Activated CD4-positive, alpha-beta T cell treated with anti-CD3 and anti-CD28 coated beads, Interleukin-2, amount 10 ng/mL, durations not matched to agents 7 days and 5 days (primary cell): Measurements from ENCODE around the gene LARP4. TPM values are rescaled to one million over a fixed set of nuclear protein-coding genes. Genes with fewer than 3 reads are reported as not detected.
"Not testable (repeated sequence)": the region's sequence is repeated elsewhere in the genome, so short reads cannot be mapped to it uniquely, and the experiment has no call there.

Experiments used
- CTCF ChIA-PET: fragments of 350-600 bp; sonication (Branson Sonifier 250); formaldehyde crosslinking; loops from one replicate; lab custom pipeline; 2021; ENCODE audit warnings: antibody characterized with exemption; lab: Charles Lee
- POLR2A ChIA-PET: fragments of 350-600 bp; sonication (Branson Sonifier 250); formaldehyde crosslinking; loops from one replicate; lab custom pipeline; 2021; ENCODE audit warnings: antibody characterized with exemption; lab: Charles Lee
- DNase-seq: peaks from one replicate; pipeline ENCODE4 v3.0.0-alpha.2; 2020
- H3K27ac Mint-ChIP-seq: one replicate; pipeline ENCODE4 v1.8.0; 2021; ENCODE audit warnings: mild to moderate bottlenecking, moderate library complexity, mixed read lengths
- H3K27me3 Mint-ChIP-seq: one replicate; pipeline ENCODE4 v1.8.0; 2021; ENCODE audit warnings: mixed read lengths
- H3K36me3 Mint-ChIP-seq: one replicate; pipeline ENCODE4 v1.8.0; 2021; ENCODE audit warnings: low read depth, mixed read lengths
- H3K4me1 Mint-ChIP-seq: one replicate; pipeline ENCODE4 v1.8.0; 2021; ENCODE audit warnings: mixed read lengths
- H3K4me3 Mint-ChIP-seq: one replicate; pipeline ENCODE4 v1.8.0; 2021; ENCODE audit warnings: mild to moderate bottlenecking, moderate library complexity, mixed read lengths
- H3K9me3 Mint-ChIP-seq: one replicate; pipeline ENCODE4 v1.8.0; 2021; ENCODE audit warnings: mixed read lengths
- total RNA-seq, 2 experiments: library from RNA; stranded (reverse); gene quantifications; one replicate each; pipeline ENCODE4 v1.2.3, GENCODE V29; 2021

The LARP4 gene
- total RNA-seq, 2 experiments from 2014 or later = 46.0 to 52.0 TPM

GRCh38 chr12:50404307-50404706, 3.6 kb downstream of the LARP4 start:
- H3K4me3 Mint-ChIP-seq = no peak overlapping the region
- no peak overlapping the region for H3K27ac Mint-ChIP-seq
- no peak for DNase-seq
- ChIA-PET CTCF (interaction anchor here (0.7 kb wide), 1 partner anchor 48 kb away, joined by 3 read pairs; no protein-coding TSS in a partner anchor), POLR2A (no interaction called here)
- no peaks in the 10 kb centered on the region for H3K27me3 Mint-ChIP-seq
- peaks cover 27% of the 10 kb centered on the region for H3K4me1 Mint-ChIP-seq
- no peaks in the 10 kb centered on the region for H3K9me3 Mint-ChIP-seq
- peaks cover 6% of the 10 kb centered on the region for H3K36me3 Mint-ChIP-seq

GRCh38 chr12:50411051-50411660, 10.5 kb downstream of the LARP4 start:
- Mint-ChIP-seq H3K4me1 (peaks cover 16% of the 10 kb centered on the region), H3K27me3 (no peaks in the 10 kb centered on the region), H3K4me3 (no peak overlapping the region), H3K36me3 (peaks cover 17% of the 10 kb centered on the region), H3K9me3 (no peaks in the 10 kb centered on the region), H3K27ac (no peak overlapping the region)
- ChIA-PET POLR2A (interaction anchor here (0.6 kb wide), 1 partner anchor 61 kb away, joined by 4 read pairs; no protein-coding TSS in a partner anchor), CTCF (interaction anchor here (0.6 kb wide), 1 partner anchor 306 kb away, joined by 3 read pairs; no protein-coding TSS in a partner anchor)
- DNase-seq = no peak

- no peaks in the 10 kb centered on the region for H3K9me3 Mint-ChIP-seq
- no peak for DNase-seq
- H3K27me3 Mint-ChIP-seq = no peaks in the 10 kb centered on the region
- POLR2A ChIA-PET = no interaction called here
- peaks cover 23% of the 10 kb centered on the region for H3K36me3 Mint-ChIP-seq
- H3K4me1 Mint-ChIP-seq = peaks cover 27% of the 10 kb centered on the region
- CTCF ChIA-PET = interaction anchor here (0.6 to 1.3 kb wide), 3 partner anchors 11 to 213 kb away, joined by 4 to 5 read pairs (median 4); partner anchors contain the start of gene FAM186A
- H3K4me3 Mint-ChIP-seq = no peak overlapping the region
- peak overlapping the region; percentile 1 for H3K27ac Mint-ChIP-seq
These were observed 15.3 kb downstream of the LARP4 start for GRCh38 chr12:50415899-50416479.

DNA sequence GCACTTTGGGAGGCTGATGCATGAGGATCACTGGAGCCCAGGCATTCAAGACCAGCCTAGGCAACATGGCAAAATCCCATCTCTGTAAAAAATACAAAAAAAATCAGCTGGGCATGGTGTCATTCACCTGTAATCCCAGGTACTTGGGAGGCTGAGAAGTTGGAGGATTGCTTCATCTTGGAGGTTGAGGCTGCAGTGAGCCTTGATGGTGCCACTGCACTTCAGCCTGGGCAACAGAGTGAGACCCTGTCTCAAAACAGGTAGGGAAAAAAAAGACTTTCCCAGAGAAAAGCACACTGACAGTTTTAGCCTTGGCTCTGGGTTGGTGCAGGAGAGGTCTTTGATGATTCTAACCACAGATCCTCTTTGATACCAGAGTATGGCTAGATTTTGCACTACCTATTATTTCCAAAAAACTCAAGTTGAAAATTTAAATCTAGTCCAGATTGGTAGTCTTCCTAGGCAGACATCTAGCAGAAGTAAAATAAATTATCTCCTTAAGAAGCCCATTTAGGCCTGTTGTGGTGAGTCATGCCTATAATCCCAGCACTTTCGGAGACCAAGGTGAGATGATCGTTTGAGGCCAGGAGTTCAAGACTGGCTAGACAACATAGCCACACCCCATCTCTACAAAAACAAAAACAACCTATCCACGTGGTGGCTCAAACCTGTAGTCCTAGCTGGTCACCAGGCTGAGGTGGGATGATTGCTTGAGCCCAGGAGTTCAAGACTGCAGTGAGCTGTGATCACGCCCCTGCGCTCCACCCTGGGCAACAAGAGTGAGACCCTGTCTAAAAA, 18.6 kb downstream of the LARP4 start:
- peaks cover 21% of the 10 kb centered on the region for H3K4me1 Mint-ChIP-seq
- DNase-seq = no peak
- no peak overlapping the region for H3K4me3 Mint-ChIP-seq
- no peak overlapping the region for H3K27ac Mint-ChIP-seq
- H3K9me3 Mint-ChIP-seq = no peaks in the 10 kb centered on the region
- CTCF ChIA-PET = interaction anchor here (1.0 kb wide), 1 partner anchor 308 kb away, joined by 3 read pairs; no protein-coding TSS in a partner anchor
- no peaks in the 10 kb centered on the region for H3K27me3 Mint-ChIP-seq
- POLR2A ChIA-PET = no interaction called here
- H3K36me3 Mint-ChIP-seq = peaks cover 16% of the 10 kb centered on the region

GRCh38 chr12:50422855-50423254, 22.2 kb downstream of the LARP4 start:
- H3K36me3 Mint-ChIP-seq, H3K9me3 Mint-ChIP-seq, H3K27ac Mint-ChIP-seq, H3K27me3 Mint-ChIP-seq, DNase-seq, POLR2A ChIA-PET, H3K4me3 Mint-ChIP-seq: not testable (repeated sequence)
- H3K4me1 Mint-ChIP-seq = peaks cover 16% of the 10 kb centered on the region
- CTCF ChIA-PET = interaction anchor here (0.6 kb wide), 1 partner anchor 135 kb away, joined by 3 read pairs; no protein-coding TSS in a partner anchor

DNA sequence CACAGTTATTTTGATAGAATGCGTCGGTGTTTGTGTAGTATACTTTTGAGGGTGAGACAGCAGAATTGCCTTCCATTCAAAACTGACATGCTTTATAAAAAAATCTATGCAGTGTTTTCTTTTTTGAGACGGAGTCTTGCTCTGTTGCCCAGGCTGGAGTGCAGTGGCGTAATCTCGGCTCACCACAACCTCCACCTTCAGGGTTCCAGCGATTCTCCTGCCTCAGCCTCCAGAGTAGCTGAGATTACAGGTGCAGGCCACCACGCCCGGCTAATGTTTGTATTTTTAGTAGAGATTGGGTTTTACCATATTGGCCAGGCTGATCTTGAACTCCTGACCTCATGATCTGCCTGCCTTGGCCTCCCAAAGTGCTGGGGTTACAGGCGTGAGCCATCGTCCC, 22.7 kb downstream of the LARP4 start:
- H3K9me3 Mint-ChIP-seq, DNase-seq, H3K27me3 Mint-ChIP-seq, H3K27ac Mint-ChIP-seq, H3K4me3 Mint-ChIP-seq, H3K36me3 Mint-ChIP-seq, POLR2A ChIA-PET: not testable (repeated sequence)
- peaks cover 15% of the 10 kb centered on the region for H3K4me1 Mint-ChIP-seq
- CTCF ChIA-PET = interaction anchor here (0.6 kb wide), 1 partner anchor 135 kb away, joined by 3 read pairs; no protein-coding TSS in a partner anchor

DNA sequence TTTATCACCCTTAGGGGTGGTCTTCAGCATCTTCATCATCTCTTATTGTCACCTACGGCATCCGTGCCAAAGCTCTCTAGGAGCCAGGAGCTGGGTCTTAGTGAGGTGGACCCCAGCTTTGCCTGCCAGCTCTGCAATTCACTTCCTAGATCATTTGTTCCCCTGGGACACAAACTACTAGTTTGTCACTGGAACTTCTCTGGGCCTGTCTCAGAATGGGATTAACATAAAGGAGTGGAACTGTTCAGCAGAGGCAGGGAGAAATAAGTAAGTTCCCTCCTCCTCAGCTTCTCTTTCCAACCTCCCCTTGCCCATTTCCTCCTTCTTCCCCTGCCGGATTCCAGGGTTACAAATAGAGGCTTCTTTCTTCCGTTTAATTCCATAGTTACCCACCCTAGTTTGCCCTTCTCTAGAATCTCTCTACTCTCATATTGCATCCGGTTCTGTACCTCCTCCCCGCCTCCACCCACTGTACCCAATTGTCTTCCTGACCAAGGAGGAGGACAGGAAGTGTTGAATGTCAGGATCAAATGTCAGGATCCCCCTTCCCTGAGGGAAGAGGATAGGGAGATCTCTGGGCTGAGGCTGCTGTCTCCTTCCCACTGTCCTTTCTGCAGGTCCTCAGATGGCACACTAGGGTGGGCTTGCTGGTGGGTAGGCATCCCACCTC, 25.0 kb downstream of the LARP4 start:
- Mint-ChIP-seq H3K36me3 (peaks cover 10% of the 10 kb centered on the region), H3K27ac (no peak overlapping the region), H3K4me1 (peaks cover 5% of the 10 kb centered on the region), H3K4me3 (no peak overlapping the region), H3K9me3 (no peaks in the 10 kb centered on the region), H3K27me3 (no peaks in the 10 kb centered on the region)
- DNase-seq = no peak
- ChIA-PET CTCF (interaction anchor here (2.4 kb wide), 1 partner anchor 314 kb away, joined by 6 read pairs; the partner anchor contains the start of gene COX14), POLR2A (no interaction called here)

DNA sequence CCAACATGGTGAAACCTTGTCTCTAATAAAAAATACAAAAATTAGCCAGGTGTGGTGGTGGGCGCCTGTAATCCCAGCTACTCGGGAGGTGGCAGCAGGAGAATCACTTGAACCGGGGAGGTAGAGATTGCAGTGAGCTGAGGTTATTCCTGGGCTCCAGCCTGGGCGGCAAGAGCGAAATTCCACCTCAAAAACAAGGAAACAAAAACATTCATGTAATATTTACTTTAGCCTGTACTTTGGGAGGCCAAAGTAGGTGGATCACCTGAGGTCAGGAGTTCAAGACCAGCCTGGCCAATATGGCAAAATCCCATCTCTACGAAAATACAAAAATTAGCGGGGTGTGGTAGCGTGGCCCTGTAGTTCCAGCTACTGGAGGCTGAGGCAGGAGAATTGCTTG, 31.0 kb downstream of the LARP4 start:
- H3K9me3 Mint-ChIP-seq, H3K27me3 Mint-ChIP-seq, H3K27ac Mint-ChIP-seq, POLR2A ChIA-PET, H3K4me1 Mint-ChIP-seq, H3K4me3 Mint-ChIP-seq, DNase-seq: not testable (repeated sequence)
- H3K36me3 Mint-ChIP-seq = peaks cover 46% of the 10 kb centered on the region
- CTCF ChIA-PET = interaction anchor here (1.3 kb wide), 1 partner anchor 29 kb away, joined by 3 read pairs; no protein-coding TSS in a partner anchor

DNA sequence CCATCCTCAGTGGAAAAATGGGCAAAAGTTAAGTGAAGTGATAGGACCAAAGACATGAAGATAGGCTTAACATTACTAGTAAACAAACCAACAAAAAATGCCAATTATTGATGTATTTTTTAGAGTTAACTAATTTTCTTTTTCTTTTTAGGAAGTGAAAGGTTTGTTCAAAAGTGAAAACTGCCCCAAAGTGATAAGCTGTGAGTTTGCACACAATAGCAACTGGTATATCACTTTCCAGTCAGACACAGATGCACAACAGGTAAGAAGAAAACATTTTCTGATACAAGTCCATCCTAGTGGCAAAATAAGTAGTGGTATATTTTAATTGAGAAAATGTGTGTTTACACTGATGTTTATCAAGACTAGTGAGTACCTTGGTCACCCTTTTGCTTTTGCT, 39.6 kb downstream of the LARP4 start:
- Mint-ChIP-seq H3K4me1 (peaks cover 13% of the 10 kb centered on the region), H3K27me3 (no peaks in the 10 kb centered on the region), H3K36me3 (peaks cover 52% of the 10 kb centered on the region), H3K9me3 (no peaks in the 10 kb centered on the region), H3K27ac (peak overlapping the region; percentile 16), H3K4me3 (no peak overlapping the region)
- ChIA-PET POLR2A (no interaction called here), CTCF (no interaction called here)
- DNase-seq = no peak

DNA sequence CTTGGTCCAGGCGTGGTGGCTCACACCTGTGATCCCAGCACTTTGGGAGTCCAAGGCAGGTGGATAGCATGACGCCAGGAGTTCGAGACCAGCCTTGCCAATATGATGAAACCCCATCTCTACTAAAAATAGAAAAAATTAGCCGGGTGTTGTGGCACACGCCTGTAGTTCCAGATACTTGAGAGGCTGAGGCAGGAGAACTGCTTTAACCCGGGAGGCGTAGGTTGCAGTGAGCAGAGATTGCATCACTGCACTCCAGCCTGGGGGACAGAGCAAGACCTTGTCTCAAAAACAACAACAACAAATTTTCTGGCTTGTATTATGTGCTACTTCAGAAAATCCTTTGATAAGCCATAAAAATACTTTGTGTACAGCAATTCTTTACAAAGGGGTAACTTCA, 41.1 kb downstream of the LARP4 start:
- ChIA-PET CTCF (no interaction called here), POLR2A (no interaction called here)
- H3K27ac Mint-ChIP-seq = no peak overlapping the region
- H3K36me3 Mint-ChIP-seq = peaks cover 49% of the 10 kb centered on the region
- DNase-seq = no peak
- peaks cover 13% of the 10 kb centered on the region for H3K4me1 Mint-ChIP-seq
- no peak overlapping the region for H3K4me3 Mint-ChIP-seq
- no peaks in the 10 kb centered on the region for H3K9me3 Mint-ChIP-seq
- no peaks in the 10 kb centered on the region for H3K27me3 Mint-ChIP-seq

GRCh38 chr12:50442178-50442908, 41.7 kb downstream of the LARP4 start:
- no peaks in the 10 kb centered on the region for H3K9me3 Mint-ChIP-seq
- peak overlapping the region; percentile 19 for H3K27ac Mint-ChIP-seq
- H3K4me1 Mint-ChIP-seq = peaks cover 13% of the 10 kb centered on the region
- H3K36me3 Mint-ChIP-seq = peaks cover 51% of the 10 kb centered on the region
- DNase-seq = no peak
- CTCF ChIA-PET = no interaction called here
- POLR2A ChIA-PET = no interaction called here
- H3K27me3 Mint-ChIP-seq = no peaks in the 10 kb centered on the region
- no peak overlapping the region for H3K4me3 Mint-ChIP-seq

DNA sequence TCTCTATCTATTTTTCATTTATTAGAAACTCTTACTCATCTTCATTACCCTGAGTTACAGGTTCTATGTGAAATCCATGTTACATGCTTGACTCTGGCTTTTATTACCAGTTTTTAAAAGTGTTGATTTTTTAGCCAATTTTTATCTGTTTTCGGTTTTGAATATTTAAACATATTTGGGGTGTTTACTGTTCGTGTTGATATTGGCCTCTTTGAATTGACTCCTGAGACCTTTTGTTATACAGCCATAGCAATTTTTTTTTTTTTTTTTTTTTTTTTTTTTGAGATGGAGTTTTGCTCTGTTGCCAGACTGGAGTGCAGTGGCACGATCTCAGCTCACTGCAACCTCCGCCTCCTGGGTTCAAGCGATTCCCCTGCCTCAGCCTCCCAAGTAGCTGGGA, 49.0 kb downstream of the LARP4 start:
- POLR2A ChIA-PET, DNase-seq, H3K27ac Mint-ChIP-seq, H3K4me3 Mint-ChIP-seq, H3K27me3 Mint-ChIP-seq, H3K4me1 Mint-ChIP-seq, H3K9me3 Mint-ChIP-seq: not testable (repeated sequence)
- CTCF ChIA-PET = interaction anchor here (1.1 kb wide), 1 partner anchor 10 kb away, joined by 4 read pairs; no protein-coding TSS in a partner anchor
- peaks cover 40% of the 10 kb centered on the region for H3K36me3 Mint-ChIP-seq
